Body of pancreas (tissue), 4 donors: Measurements from ENCODE around the gene ZNF416. TPM values are rescaled to one million over a fixed set of nuclear protein-coding genes. Genes with fewer than 3 reads are reported as not detected.

Source experiments
- ATAC-seq: fragments of 150-250 bp; one replicate; pipeline ENCODE4 v1.9.1; 2016
- DNase-seq, 4 donors: peaks; one replicate each; pipeline ENCODE4 v3.0.0-alpha.2; 2019
- H3K27ac ChIP-seq, 4 donors: fragments of 200-600 bp; sonication (generic); 1 replicate in 3 of 4; 2 replicates in 1 of 4; pipeline versions ENCODE4 v1.5.1 to v1.6.1; 2016 to 2019; ENCODE audit warnings: mild to moderate bottlenecking in 1 of 4, mixed read lengths in 1 of 4, moderate library complexity in 1 of 4
- H3K27me3 ChIP-seq, 2 donors: fragments of 200-600 bp; sonication (generic); one replicate each; pipeline ENCODE4 v1.6.0; 2016; ENCODE audit warnings: mild to moderate bottlenecking in 1 of 2
- H3K36me3 ChIP-seq, 2 donors: fragments of 200-600 bp; sonication (generic); replicated peaks in 1 of 2; 2 replicates each; pipeline ENCODE4 v1.5.1; 2016; ENCODE audit warnings: low read depth in 2 of 2; ENCODE audit not compliant: insufficient read depth in 1 of 2
- H3K4me1 ChIP-seq: fragments of 200-600 bp; sonication (generic); one replicate; pipeline ENCODE4 v1.6.0; 2016
- H3K4me3 ChIP-seq, 2 donors: fragments of 200-600 bp; sonication (generic); 1 replicate in 1 of 2; 2 replicates in 1 of 2; pipeline ENCODE4 v1.5.1; 2016 to 2019
- H3K9me3 ChIP-seq, 3 donors: fragments of 200-600 bp; sonication (generic); 1 replicate in 2 of 3; 2 replicates in 1 of 3; pipeline ENCODE4 v1.5.1; 2016
- POLR2A ChIP-seq, 3 donors: fragments of 450-650 bp; IDR thresholded peaks; one replicate each; pipeline ENCODE4 v1.6.1; 2016; ENCODE audit warnings: antibody characterized with exemption in 3 of 3, mild to moderate bottlenecking in 2 of 3
- WGBS, 2 donors: methylation state at CpG; one replicate each; pipeline ENCODE4 v1.1.5; 2017; 5-methylcytosine and 5-hydroxymethylcytosine counted together
- intact Hi-C: fragments of 100-400 bp; cut with DNase I; formaldehyde crosslinking; loops from one replicate; pipeline ENCODE4 v1.15.1; 2023
- total RNA-seq, 2 donors: library from RNA; depleted of rRNA; stranded (reverse); fragments of >200 nt; gene quantifications; one replicate each; pipeline ENCODE4 v1.1.0, GENCODE V29; 2016
- TF ChIP-seq, protein P1 (sequence below), 7 experiments: fragments of 450-650 bp in 4 of 7; fragments of 200-600 bp in 3 of 7; sonication (generic) in 3 of 7; IDR thresholded peaks; one replicate each; pipeline ENCODE4 v1.5.1; 2016 to 2019; ENCODE audit warnings: antibody characterized with exemption in 7 of 7

ZNF416 gene
- total RNA-seq, 2 donors from 2014 or later = 0.66 to 2.1 TPM

DNA sequence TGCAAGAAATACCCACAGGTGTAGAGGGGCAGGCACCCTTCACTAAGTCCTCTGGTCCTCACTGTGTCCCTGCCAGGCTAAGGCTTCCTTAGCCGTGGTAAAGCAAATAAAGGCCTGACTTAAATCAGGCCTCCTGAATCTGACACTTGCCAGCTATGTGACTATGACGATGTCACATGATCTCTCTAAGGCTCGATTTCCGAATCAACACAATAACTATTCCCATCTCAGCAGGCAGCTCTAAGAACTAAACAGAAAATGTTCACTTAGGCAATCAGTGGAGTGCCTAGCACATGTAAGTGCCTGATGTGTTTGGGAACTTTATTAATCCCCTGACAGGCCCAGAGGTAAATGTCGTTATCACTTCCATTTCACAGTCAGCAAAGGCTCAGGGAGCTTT, 21.1 kb downstream of the ZNF416 start:
- Histone ChIP-seq H3K27ac (no peak overlapping the region), H3K9me3 (peaks cover 0 to 26% (median 0%) of the 10 kb centered on the region in 3 donors), H3K4me1 (peaks cover 19% of the 10 kb centered on the region), H3K27me3 (no peaks in the 10 kb centered on the region), H3K36me3 (peaks cover 0 to 10% of the 10 kb centered on the region in 2 donors), H3K4me3 (no peak overlapping the region)
- TF ChIP-seq POLR2A (IDR thresholded peaks at IDR 0.05) = no peak
- TF ChIP-seq, protein P1, sequence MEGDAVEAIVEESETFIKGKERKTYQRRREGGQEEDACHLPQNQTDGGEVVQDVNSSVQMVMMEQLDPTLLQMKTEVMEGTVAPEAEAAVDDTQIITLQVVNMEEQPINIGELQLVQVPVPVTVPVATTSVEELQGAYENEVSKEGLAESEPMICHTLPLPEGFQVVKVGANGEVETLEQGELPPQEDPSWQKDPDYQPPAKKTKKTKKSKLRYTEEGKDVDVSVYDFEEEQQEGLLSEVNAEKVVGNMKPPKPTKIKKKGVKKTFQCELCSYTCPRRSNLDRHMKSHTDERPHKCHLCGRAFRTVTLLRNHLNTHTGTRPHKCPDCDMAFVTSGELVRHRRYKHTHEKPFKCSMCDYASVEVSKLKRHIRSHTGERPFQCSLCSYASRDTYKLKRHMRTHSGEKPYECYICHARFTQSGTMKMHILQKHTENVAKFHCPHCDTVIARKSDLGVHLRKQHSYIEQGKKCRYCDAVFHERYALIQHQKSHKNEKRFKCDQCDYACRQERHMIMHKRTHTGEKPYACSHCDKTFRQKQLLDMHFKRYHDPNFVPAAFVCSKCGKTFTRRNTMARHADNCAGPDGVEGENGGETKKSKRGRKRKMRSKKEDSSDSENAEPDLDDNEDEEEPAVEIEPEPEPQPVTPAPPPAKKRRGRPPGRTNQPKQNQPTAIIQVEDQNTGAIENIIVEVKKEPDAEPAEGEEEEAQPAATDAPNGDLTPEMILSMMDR (IDR thresholded peaks at IDR 0.05) = no peak
- intact Hi-C loops = no loop called here
- 58 to 72% methylated on average over 4 to 5 of the region's 5 CpGs for WGBS, 2 donors
- no peak for ATAC-seq
- DNase-seq = no peak

DNA sequence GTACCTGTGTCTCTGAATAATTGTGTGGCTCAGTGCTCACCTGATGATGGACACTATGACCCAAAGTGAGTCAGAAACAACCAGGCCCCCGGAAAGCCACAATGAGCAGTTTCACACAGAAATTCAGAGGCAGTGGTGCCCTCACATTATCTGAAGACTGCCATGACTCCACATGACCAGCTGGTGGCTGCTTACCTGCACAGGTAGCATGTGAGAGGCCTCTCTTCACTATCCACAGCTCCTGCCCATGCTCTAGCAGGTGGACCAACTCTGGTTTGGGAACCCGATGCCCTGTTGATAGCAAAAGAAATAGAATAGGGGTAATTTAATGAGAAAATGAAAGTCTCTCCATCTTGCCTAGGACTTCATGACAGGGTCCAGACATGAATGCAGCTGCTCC, 26.3 kb downstream of the ZNF416 start:
- Histone ChIP-seq H3K4me3 (no peak overlapping the region), H3K27ac (no peak overlapping the region), H3K36me3 (peaks cover 25 to 35% of the 10 kb centered on the region in 2 donors), H3K9me3 (peaks cover 0 to 57% (median 0%) of the 10 kb centered on the region in 3 donors), H3K4me1 (no peaks in the 10 kb centered on the region), H3K27me3 (no peaks in the 10 kb centered on the region)
- intact Hi-C loops = no loop called here
- DNase-seq (no peak), ATAC-seq (no peak)
- 92 to 100% methylated on average over 2 of the region's 2 CpGs for WGBS, 2 donors
- TF ChIP-seq, protein P1 (IDR thresholded peaks at IDR 0.05) = no peak
- no peak for TF ChIP-seq POLR2A (IDR thresholded peaks at IDR 0.05)

DNA sequence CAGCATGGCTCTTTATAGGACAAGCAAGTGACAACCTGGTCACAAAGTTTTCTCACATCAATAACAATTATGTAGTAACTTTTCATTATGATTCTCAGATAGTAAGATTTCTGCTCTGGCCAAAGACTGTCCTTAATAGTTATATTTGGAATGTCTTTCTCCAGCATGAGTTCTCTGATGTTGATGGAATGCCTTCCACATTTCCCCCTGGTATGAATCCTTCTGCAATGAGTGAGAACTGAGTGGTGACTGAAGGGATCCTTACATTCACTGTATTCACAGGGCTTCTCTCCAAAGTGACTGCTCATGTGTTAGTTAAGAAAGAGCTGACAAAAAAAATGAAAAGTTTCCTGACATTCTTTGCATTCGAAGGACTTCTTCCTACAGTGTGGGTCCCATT, 32.2 kb downstream of the ZNF416 start:
- WGBS, 2 donors = 90 to 93% methylated on average over 1 of the region's 1 CpG
- H3K4me1 ChIP-seq = no peaks in the 10 kb centered on the region
- TF ChIP-seq, protein P1 (IDR thresholded peaks at IDR 0.05) = no peak
- TF ChIP-seq POLR2A (IDR thresholded peaks at IDR 0.05) = no peak
- H3K36me3 ChIP-seq = peaks cover 34% of the 10 kb centered on the region in 2 donors
- no peak overlapping the region for H3K4me3 ChIP-seq
- H3K27me3 ChIP-seq = no peaks in the 10 kb centered on the region
- no peak for ATAC-seq
- peaks cover 0 to 74% (median 0%) of the 10 kb centered on the region in 3 donors for H3K9me3 ChIP-seq
- H3K27ac ChIP-seq = no peak overlapping the region
- intact Hi-C loops = no loop called here
- no peak for DNase-seq

DNA sequence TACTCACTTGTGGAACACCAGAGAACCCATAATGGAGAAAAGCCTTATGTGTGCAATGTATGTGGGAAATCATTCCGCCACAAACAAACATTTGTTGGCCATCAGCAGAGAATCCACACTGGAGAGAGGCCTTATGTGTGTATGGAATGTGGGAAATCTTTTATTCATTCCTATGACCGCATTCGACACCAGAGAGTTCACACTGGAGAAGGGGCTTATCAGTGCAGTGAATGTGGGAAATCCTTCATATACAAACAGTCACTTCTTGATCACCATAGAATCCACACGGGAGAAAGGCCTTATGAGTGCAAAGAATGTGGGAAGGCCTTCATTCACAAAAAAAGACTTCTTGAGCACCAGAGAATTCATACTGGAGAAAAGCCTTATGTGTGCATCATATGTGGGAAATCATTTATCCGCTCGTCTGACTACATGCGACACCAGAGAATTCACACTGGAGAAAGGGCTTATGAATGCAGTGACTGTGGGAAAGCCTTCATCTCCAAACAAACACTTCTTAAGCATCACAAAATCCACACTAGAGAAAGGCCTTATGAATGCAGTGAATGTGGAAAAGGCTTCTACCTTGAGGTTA, 40.7 kb downstream of the ZNF416 start:
- intact Hi-C loops = no loop called here
- Histone ChIP-seq H3K4me1 (no peaks in the 10 kb centered on the region), H3K27me3 (no peaks in the 10 kb centered on the region), H3K36me3 (peaks cover 18 to 20% of the 10 kb centered on the region in 2 donors), H3K27ac (no peak overlapping the region), H3K9me3 (peaks cover 0 to 87% (median 6%) of the 10 kb centered on the region in 3 donors), H3K4me3 (no peak overlapping the region)
- no peak for TF ChIP-seq POLR2A (IDR thresholded peaks at IDR 0.05)
- TF ChIP-seq, protein P1 (IDR thresholded peaks at IDR 0.05) = no peak
- WGBS, 2 donors = 94 to 98% methylated on average over 7 of the region's 7 CpGs
- no peak for DNase-seq
- ATAC-seq = no peak
